T-helper 1 cell treated with Interleukin-12 subunit alpha and Interleukin-12 subunit beta and Interleukin-4 antibody, amounts not matched to agents 30 ng/mL and 1 ng/mL, for 36 hours (primary cell): Measurements from ENCODE around the gene GPSM1. TPM values are rescaled to one million over a fixed set of nuclear protein-coding genes. Genes with fewer than 3 reads are reported as not detected.
"Not testable (repeated sequence)": the region's sequence is repeated elsewhere in the genome, so short reads cannot be mapped to it uniquely, and the experiment has no call there.

Experiments
- intact Hi-C: fragments of 100-400 bp; cut with micrococcal nuclease; formaldehyde crosslinking; loops from one replicate; pipeline ENCODE4 v1.15.1; 2024
- total RNA-seq: library from RNA; stranded (reverse); gene quantifications from 2 replicates; pipeline ENCODE4 v1.2.3, GENCODE V29; 2022

GPSM1 gene
- total RNA-seq, 1 donor from 2014 or later: 6.1 TPM

GRCh38 chr9:136316896-136317676 lies 10.3 kb upstream of the GPSM1 start:
- intact Hi-C loops: no loop called here

GRCh38 chr9:136317695-136318094 lies 9.6 kb upstream of the GPSM1 start:
- intact Hi-C loops: no loop called here

GRCh38 chr9:136318111-136318775 lies 9.1 kb upstream of the GPSM1 start:
- intact Hi-C loops: no loop called here

- intact Hi-C loops: no loop called here
These were observed 8.5 kb upstream of the GPSM1 start for GRCh38 chr9:136318776-136319241.

- intact Hi-C loops: not testable (repeated sequence)
These were observed 8.1 kb upstream of the GPSM1 start for GRCh38 chr9:136319244-136319643.

- intact Hi-C loops: not testable (repeated sequence)
These were observed 7.4 kb upstream of the GPSM1 start for GRCh38 chr9:136319955-136320354.

- intact Hi-C loops: not testable (repeated sequence)
These were observed 6.4 kb upstream of the GPSM1 start for GRCh38 chr9:136320972-136321371.

- intact Hi-C loops: no loop called here
These were observed 5.8 kb upstream of the GPSM1 start for GRCh38 chr9:136321561-136321960.

- intact Hi-C loops: no loop called here
These were observed 4.5 kb upstream of the GPSM1 start for GRCh38 chr9:136322756-136323330.

- intact Hi-C loops: no loop called here
These were observed 4.0 kb upstream of the GPSM1 start for GRCh38 chr9:136323371-136323789.

- intact Hi-C loops: no loop called here
These were observed 2.6 kb upstream of the GPSM1 start for GRCh38 chr9:136324501-136325300.

GRCh38 chr9:136325358-136325757 lies 2.0 kb upstream of the GPSM1 start:
- intact Hi-C loops: no loop called here

- intact Hi-C loops: no loop called here
These were observed 1.1 kb upstream of the GPSM1 start for GRCh38 chr9:136326061-136326760.

GRCh38 chr9:136326761-136327303 lies 507 bp upstream of the GPSM1 start:
- intact Hi-C loops: loop anchor here (1.0 kb wide), 1 partner anchor 36 kb away; the partner anchor contains the start of gene DNLZ

- intact Hi-C loops: no loop called here
These were observed 777 bp downstream of the GPSM1 start for GRCh38 chr9:136328011-136328621.

GRCh38 chr9:136328622-136329041 lies 1.3 kb downstream of the GPSM1 start:
- intact Hi-C loops: no loop called here

- intact Hi-C loops: no loop called here
These were observed 1.9 kb downstream of the GPSM1 start for GRCh38 chr9:136329211-136329627.

GRCh38 chr9:136329636-136330405 lies 2.5 kb downstream of the GPSM1 start:
- intact Hi-C loops: no loop called here

- intact Hi-C loops: no loop called here
These were observed 3.2 kb downstream of the GPSM1 start for GRCh38 chr9:136330406-136330990.
